HepG2 (cell line): ENCODE data around the gene RPS6KL1. TPM values are rescaled to one million over a fixed set of nuclear protein-coding genes. Genes with fewer than 3 reads are reported as not detected.

Source experiments
- CEBPG ChIP-seq: IDR thresholded peaks from 2 replicates; pipeline ENCODE4 v1.6.1; 2016
- CHD2 ChIP-seq: IDR thresholded peaks from 2 replicates; pipeline ENCODE4 v1.6.1; 2011; ENCODE audit warnings: low read depth, low read length, improper control_type of control experiment
- FOSL1 ChIP-seq: sonication (generic); formaldehyde crosslinking; IDR thresholded peaks from 2 replicates; pipeline ENCODE4 v1.9.0; 2021; ENCODE audit warnings: missing genetic modification reagents, borderline replicate concordance
- HDAC1 ChIP-seq: sonication (generic); formaldehyde crosslinking; IDR thresholded peaks from 2 replicates; pipeline ENCODE4 v1.5.1; 2020; ENCODE audit warnings: mild to moderate bottlenecking, missing genetic modification reagents
- IRF2 ChIP-seq: IDR thresholded peaks from 2 replicates; pipeline ENCODE4 v1.6.1; 2018; ENCODE audit warnings: missing genetic modification reagents, missing compliant biosample characterization
- KDM4B ChIP-seq: sonication (generic); formaldehyde crosslinking; IDR thresholded peaks from 2 replicates; pipeline ENCODE4 v1.4.0; 2020; ENCODE audit warnings: missing genetic modification reagents
- MBD4 ChIP-seq: IDR thresholded peaks from 2 replicates; pipeline ENCODE4 v1.6.1; 2012; ENCODE audit warnings: low read length, inconsistent platforms, borderline replicate concordance
- MED1 ChIP-seq: sonication (generic); formaldehyde crosslinking; IDR thresholded peaks from 2 replicates; pipeline ENCODE4 v1.4.0; 2020; ENCODE audit warnings: missing genetic modification reagents
- POLR2A ChIP-seq, 2 experiments: IDR thresholded peaks; 2 replicates each; pipeline ENCODE4 v1.6.1; 2011; ENCODE audit warnings: low read depth in 2 of 2, low read length in 2 of 2, mild to moderate bottlenecking in 1 of 2, moderate library complexity in 1 of 2; ENCODE audit not compliant: insufficient read depth in 1 of 2
- SIN3B ChIP-seq: fragments of 150-350 bp; IDR thresholded peaks from 2 replicates; pipeline ENCODE4 v1.6.1; 2014; ENCODE audit warnings: low read length
- XRCC5 ChIP-seq: fragments of 200-400 bp; formaldehyde crosslinking; optimal IDR thresholded peaks from 2 replicates; pipeline ENCODE3; 2017; ENCODE audit warnings: mild to moderate bottlenecking, low read length
- ZBTB21 ChIP-seq: sonication (generic); formaldehyde crosslinking; IDR thresholded peaks from 2 replicates; pipeline ENCODE4 v1.4.0; 2020; ENCODE audit warnings: missing genetic modification reagents
- ZFP36L2 ChIP-seq: sonication (generic); formaldehyde crosslinking; IDR thresholded peaks from 2 replicates; pipeline ENCODE4 v1.4.0; 2020; ENCODE audit warnings: missing genetic modification reagents
- ZNF382 ChIP-seq: sonication (generic); formaldehyde crosslinking; IDR thresholded peaks from 2 replicates; pipeline ENCODE4 v1.5.0; 2020; ENCODE audit warnings: missing genetic modification reagents, mild to moderate bottlenecking, borderline replicate concordance
- ZNF451 ChIP-seq: sonication (generic); formaldehyde crosslinking; IDR thresholded peaks from 2 replicates; pipeline ENCODE4 v1.5.0; 2020; ENCODE audit warnings: mild to moderate bottlenecking, missing genetic modification reagents
- ZNF567 ChIP-seq: sonication (generic); formaldehyde crosslinking; IDR thresholded peaks from 2 replicates; pipeline ENCODE4 v1.8.1; 2023; ENCODE audit warnings: mild to moderate bottlenecking, missing genetic modification reagents, borderline replicate concordance
- ZNF598 ChIP-seq: sonication (generic); formaldehyde crosslinking; IDR thresholded peaks from 2 replicates; pipeline ENCODE4 v1.5.1; 2020; ENCODE audit warnings: mild to moderate bottlenecking, missing genetic modification reagents, borderline replicate concordance
- polyA plus RNA-seq, 8 experiments: library from polyadenylated mRNA; depleted of rRNA in 3 of 8; stranded (reverse) in 7 of 8; unstranded in 1 of 8; fragments of >200 nt; fragmentation: Illumina TruSeq in 4 of 8; extraction: Trizol in 4 of 8; gene quantifications; 2 replicates each; pipeline versions ENCODE4 v1.2.1 to v1.2.3, GENCODE V29; 2011 to 2016; ENCODE audit warnings: low read depth in 4 of 8, missing spikeins in 1 of 8, mixed read lengths in 1 of 8; ENCODE audit not compliant: insufficient read depth in 1 of 8
- total RNA-seq, 5 experiments: library from RNA; depleted of rRNA; stranded (reverse); fragments of >200 nt; fragmentation: Illumina TruSeq; extraction: Trizol; gene quantifications; 2 replicates each; pipeline ENCODE4 v1.2.3, GENCODE V29; 2016; ENCODE audit warnings: low read depth in 1 of 5
- TF ChIP-seq, protein P1 (sequence below): sonication (generic); formaldehyde crosslinking; IDR thresholded peaks from 2 replicates; pipeline ENCODE4 v1.8.1; 2023; ENCODE audit warnings: missing genetic modification reagents, inconsistent platforms, borderline replicate concordance
- TF ChIP-seq, protein P2 (sequence below): sonication (generic); formaldehyde crosslinking; IDR thresholded peaks from 2 replicates; pipeline ENCODE4 v1.5.1; 2020; ENCODE audit warnings: mild to moderate bottlenecking, missing genetic modification reagents, borderline replicate concordance
- TF ChIP-seq, protein P3 (sequence below): sonication (generic); formaldehyde crosslinking; IDR thresholded peaks from 2 replicates; pipeline ENCODE4 v1.4.0; 2020; ENCODE audit warnings: missing genetic modification reagents, borderline replicate concordance
- TF ChIP-seq, protein P4 (sequence below): sonication (generic); formaldehyde crosslinking; IDR thresholded peaks from 2 replicates; pipeline ENCODE4 v1.5.0; 2020; ENCODE audit warnings: missing genetic modification reagents

Gene RPS6KL1
- total and polyA plus RNA-seq, 2 of the 13 experiments (the other 11 are each of a cell fraction or from before 2014, with no cell fraction given) = 6.5 to 11.5 TPM

DNA sequence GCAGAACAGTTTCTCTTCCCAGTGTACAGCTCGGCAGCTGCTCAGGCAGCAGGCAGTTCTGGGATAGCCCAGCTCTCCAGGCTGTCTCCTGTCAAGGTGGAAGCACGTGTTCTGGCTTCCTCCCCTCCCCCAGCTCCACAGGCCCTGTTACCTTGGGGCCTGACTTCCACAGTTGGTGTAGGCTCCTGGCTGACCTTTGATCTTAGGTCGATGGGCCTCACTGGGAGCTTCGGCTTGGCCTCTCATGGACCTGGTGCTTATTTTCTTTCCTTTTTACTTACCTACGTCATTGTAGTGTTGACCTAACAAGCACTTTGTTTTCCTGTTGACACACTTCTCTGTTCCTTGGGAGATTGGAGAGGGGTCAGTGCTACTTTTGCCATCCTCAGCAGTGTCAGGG, 24.4 kb downstream of the RPS6KL1 start (continued):
- TF ChIP-seq, protein P1, sequence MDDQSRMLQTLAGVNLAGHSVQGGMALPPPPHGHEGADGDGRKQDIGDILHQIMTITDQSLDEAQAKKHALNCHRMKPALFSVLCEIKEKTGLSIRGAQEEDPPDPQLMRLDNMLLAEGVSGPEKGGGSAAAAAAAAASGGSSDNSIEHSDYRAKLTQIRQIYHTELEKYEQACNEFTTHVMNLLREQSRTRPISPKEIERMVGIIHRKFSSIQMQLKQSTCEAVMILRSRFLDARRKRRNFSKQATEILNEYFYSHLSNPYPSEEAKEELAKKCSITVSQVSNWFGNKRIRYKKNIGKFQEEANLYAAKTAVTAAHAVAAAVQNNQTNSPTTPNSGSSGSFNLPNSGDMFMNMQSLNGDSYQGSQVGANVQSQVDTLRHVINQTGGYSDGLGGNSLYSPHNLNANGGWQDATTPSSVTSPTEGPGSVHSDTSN = no peak
- no peak for TF ChIP-seq POLR2A (IDR thresholded peaks at IDR 0.05; ENCODE audit: insufficient read depth in 1 of 2, low read depth in 2 of 2, low read length in 2 of 2)
- TF ChIP-seq ZNF382 (CRISPR knock-in tag) = no peak
- no peak for TF ChIP-seq KDM4B (CRISPR knock-in tag)
- TF ChIP-seq SIN3B = no peak
- 0 out of 2 replicates have a peak, but pooled peaks have one; percentile 5 for TF ChIP-seq CEBPG
- TF ChIP-seq, protein P2, sequence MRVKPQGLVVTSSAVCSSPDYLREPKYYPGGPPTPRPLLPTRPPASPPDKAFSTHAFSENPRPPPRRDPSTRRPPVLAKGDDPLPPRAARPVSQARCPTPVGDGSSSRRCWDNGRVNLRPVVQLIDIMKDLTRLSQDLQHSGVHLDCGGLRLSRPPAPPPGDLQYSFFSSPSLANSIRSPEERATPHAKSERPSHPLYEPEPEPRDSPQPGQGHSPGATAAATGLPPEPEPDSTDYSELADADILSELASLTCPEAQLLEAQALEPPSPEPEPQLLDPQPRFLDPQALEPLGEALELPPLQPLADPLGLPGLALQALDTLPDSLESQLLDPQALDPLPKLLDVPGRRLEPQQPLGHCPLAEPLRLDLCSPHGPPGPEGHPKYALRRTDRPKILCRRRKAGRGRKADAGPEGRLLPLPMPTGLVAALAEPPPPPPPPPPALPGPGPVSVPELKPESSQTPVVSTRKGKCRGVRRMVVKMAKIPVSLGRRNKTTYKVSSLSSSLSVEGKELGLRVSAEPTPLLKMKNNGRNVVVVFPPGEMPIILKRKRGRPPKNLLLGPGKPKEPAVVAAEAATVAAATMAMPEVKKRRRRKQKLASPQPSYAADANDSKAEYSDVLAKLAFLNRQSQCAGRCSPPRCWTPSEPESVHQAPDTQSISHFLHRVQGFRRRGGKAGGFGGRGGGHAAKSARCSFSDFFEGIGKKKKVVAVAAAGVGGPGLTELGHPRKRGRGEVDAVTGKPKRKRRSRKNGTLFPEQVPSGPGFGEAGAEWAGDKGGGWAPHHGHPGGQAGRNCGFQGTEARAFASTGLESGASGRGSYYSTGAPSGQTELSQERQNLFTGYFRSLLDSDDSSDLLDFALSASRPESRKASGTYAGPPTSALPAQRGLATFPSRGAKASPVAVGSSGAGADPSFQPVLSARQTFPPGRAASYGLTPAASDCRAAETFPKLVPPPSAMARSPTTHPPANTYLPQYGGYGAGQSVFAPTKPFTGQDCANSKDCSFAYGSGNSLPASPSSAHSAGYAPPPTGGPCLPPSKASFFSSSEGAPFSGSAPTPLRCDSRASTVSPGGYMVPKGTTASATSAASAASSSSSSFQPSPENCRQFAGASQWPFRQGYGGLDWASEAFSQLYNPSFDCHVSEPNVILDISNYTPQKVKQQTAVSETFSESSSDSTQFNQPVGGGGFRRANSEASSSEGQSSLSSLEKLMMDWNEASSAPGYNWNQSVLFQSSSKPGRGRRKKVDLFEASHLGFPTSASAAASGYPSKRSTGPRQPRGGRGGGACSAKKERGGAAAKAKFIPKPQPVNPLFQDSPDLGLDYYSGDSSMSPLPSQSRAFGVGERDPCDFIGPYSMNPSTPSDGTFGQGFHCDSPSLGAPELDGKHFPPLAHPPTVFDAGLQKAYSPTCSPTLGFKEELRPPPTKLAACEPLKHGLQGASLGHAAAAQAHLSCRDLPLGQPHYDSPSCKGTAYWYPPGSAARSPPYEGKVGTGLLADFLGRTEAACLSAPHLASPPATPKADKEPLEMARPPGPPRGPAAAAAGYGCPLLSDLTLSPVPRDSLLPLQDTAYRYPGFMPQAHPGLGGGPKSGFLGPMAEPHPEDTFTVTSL = peak; percentile 73; the same call in 1 of the 2 replicates
- TF ChIP-seq, protein P3, sequence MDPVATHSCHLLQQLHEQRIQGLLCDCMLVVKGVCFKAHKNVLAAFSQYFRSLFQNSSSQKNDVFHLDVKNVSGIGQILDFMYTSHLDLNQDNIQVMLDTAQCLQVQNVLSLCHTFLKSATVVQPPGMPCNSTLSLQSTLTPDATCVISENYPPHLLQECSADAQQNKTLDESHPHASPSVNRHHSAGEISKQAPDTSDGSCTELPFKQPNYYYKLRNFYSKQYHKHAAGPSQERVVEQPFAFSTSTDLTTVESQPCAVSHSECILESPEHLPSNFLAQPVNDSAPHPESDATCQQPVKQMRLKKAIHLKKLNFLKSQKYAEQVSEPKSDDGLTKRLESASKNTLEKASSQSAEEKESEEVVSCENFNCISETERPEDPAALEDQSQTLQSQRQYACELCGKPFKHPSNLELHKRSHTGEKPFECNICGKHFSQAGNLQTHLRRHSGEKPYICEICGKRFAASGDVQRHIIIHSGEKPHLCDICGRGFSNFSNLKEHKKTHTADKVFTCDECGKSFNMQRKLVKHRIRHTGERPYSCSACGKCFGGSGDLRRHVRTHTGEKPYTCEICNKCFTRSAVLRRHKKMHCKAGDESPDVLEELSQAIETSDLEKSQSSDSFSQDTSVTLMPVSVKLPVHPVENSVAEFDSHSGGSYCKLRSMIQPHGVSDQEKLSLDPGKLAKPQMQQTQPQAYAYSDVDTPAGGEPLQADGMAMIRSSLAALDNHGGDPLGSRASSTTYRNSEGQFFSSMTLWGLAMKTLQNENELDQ (CRISPR knock-in tag) = no peak
- no peak for TF ChIP-seq FOSL1 (CRISPR knock-in tag)
- TF ChIP-seq MED1 (CRISPR knock-in tag) = peak; percentile 78
- no peak for TF ChIP-seq ZNF451 (CRISPR knock-in tag)
- peak; percentile 40 for TF ChIP-seq XRCC5
- TF ChIP-seq ZFP36L2 = no peak
- TF ChIP-seq HDAC1 (CRISPR knock-in tag) = peak; percentile 92
- TF ChIP-seq, protein P4, sequence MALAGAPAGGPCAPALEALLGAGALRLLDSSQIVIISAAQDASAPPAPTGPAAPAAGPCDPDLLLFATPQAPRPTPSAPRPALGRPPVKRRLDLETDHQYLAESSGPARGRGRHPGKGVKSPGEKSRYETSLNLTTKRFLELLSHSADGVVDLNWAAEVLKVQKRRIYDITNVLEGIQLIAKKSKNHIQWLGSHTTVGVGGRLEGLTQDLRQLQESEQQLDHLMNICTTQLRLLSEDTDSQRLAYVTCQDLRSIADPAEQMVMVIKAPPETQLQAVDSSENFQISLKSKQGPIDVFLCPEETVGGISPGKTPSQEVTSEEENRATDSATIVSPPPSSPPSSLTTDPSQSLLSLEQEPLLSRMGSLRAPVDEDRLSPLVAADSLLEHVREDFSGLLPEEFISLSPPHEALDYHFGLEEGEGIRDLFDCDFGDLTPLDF (CRISPR knock-in tag) = no peak
- TF ChIP-seq ZBTB21 (CRISPR knock-in tag) = no peak
- TF ChIP-seq ZNF598 (CRISPR knock-in tag) = 0 out of 2 replicates have a peak, but pooled peaks have one; percentile 23
- TF ChIP-seq IRF2 (CRISPR knock-in tag) = peak; percentile 83; the same call in 1 of the 2 replicates
- no peak for TF ChIP-seq ZNF567
- peak; percentile 69 for TF ChIP-seq CHD2
- TF ChIP-seq MBD4 = no peak
